GM12878 (cell line): ENCODE data around the gene CLDN14. TPM values are rescaled to one million over a fixed set of nuclear protein-coding genes. Genes with fewer than 3 reads are reported as not detected.
A peak's percentile ranks its signal among the peaks of the same experiment; 100 is the strongest.

Experiments
- ATF7 ChIP-seq: fragments of 450-650 bp; IDR thresholded peaks from 2 replicates; pipeline ENCODE4 v1.6.1; 2016; ENCODE audit warnings: low read depth, mild to moderate bottlenecking
- CHD2 ChIP-seq: IDR thresholded peaks from 2 replicates; pipeline ENCODE4 v1.6.1; 2011; ENCODE audit warnings: low read depth, low read length, improper control_type of control experiment, borderline replicate concordance
- EP300 ChIP-seq, 2 experiments: fragments of 150-350 bp in 1 of 2; IDR thresholded peaks; 2 replicates each; pipeline ENCODE4 v1.6.1; 2011 to 2012; ENCODE audit warnings: low read depth in 2 of 2, low read length in 2 of 2, borderline replicate concordance in 1 of 2, improper control_type of control experiment in 1 of 2, inconsistent platforms in 1 of 2; ENCODE audit not compliant: control insufficient read depth in 1 of 2
- ESRRA ChIP-seq: IDR thresholded peaks from 2 replicates; pipeline ENCODE4 v1.6.1; 2012; ENCODE audit warnings: mild to moderate bottlenecking, low read length, improper control_type of control experiment
- IKZF2 ChIP-seq, 2 experiments: fragments of 450-650 bp; IDR thresholded peaks; 2 replicates each; pipeline ENCODE4 v1.6.1; 2017; ENCODE audit warnings: mild to moderate bottlenecking in 2 of 2, moderate library complexity in 2 of 2
- KLF5 ChIP-seq: fragments of 450-650 bp; IDR thresholded peaks from 2 replicates; pipeline ENCODE4 v1.6.1; 2014; ENCODE audit warnings: mild to moderate bottlenecking; ENCODE audit not compliant: partially characterized antibody
- MYC ChIP-seq: IDR thresholded peaks from 2 replicates; pipeline ENCODE4 v1.6.1; 2011; ENCODE audit warnings: mild to moderate bottlenecking, low read length, moderate library complexity, inconsistent platforms; ENCODE audit not compliant: insufficient read depth, insufficient replicate concordance, insufficient read length, severe bottlenecking
- NKRF ChIP-seq: fragments of 450-650 bp; conservative IDR thresholded peaks from 2 replicates; pipeline ENCODE4 v1.6.1; 2017; ENCODE audit warnings: mild to moderate bottlenecking, moderate library complexity
- PKNOX1 ChIP-seq: fragments of 450-650 bp; IDR thresholded peaks from 2 replicates; pipeline ENCODE4 v1.6.1; 2016; ENCODE audit warnings: mild to moderate bottlenecking
- PML ChIP-seq: IDR thresholded peaks from 2 replicates; pipeline ENCODE4 v1.6.1; 2012; ENCODE audit warnings: low read length, inconsistent platforms
- RB1 ChIP-seq: fragments of 450-650 bp; formaldehyde crosslinking; IDR thresholded peaks from 2 replicates; pipeline ENCODE4 v1.6.1; 2017; ENCODE audit warnings: mild to moderate bottlenecking, borderline replicate concordance
- RCOR1 ChIP-seq: conservative IDR thresholded peaks from 2 replicates; pipeline ENCODE4 v1.6.1; 2012; ENCODE audit warnings: low read depth, low read length, improper control_type of control experiment
- RELB ChIP-seq: fragments of 450-650 bp; IDR thresholded peaks from 2 replicates; pipeline ENCODE4 v1.6.1; 2017; ENCODE audit warnings: low read depth, mild to moderate bottlenecking, moderate library complexity
- RUNX3 ChIP-seq: IDR thresholded peaks from 2 replicates; pipeline ENCODE4 v1.6.1; 2012; ENCODE audit warnings: low read length, inconsistent platforms
- SKIL ChIP-seq: fragments of 450-650 bp; IDR thresholded peaks from 2 replicates; pipeline ENCODE4 v1.6.1; 2017; ENCODE audit warnings: mild to moderate bottlenecking, low read depth, inconsistent platforms; ENCODE audit not compliant: poor library complexity, severe bottlenecking
- SREBF1 ChIP-seq: IDR thresholded peaks from 2 replicates; pipeline ENCODE4 v1.6.1; 2012; ENCODE audit warnings: mild to moderate bottlenecking, low read length
- ZBED1 ChIP-seq: IDR thresholded peaks from 2 replicates; pipeline ENCODE4 v1.6.1; 2016; ENCODE audit warnings: borderline replicate concordance
- ZNF592 ChIP-seq: fragments of 450-650 bp; IDR thresholded peaks from 2 replicates; pipeline ENCODE4 v1.6.1; 2017; ENCODE audit warnings: mild to moderate bottlenecking, moderate library complexity
- polyA plus RNA-seq, 11 experiments: library from polyadenylated mRNA; depleted of rRNA in 4 of 11; unstranded in 6 of 11; stranded (reverse) in 5 of 11; fragments of >200 nt; fragmentation: Nextera tagmentation in 4 of 11; fragmentation: Illumina TruSeq in 1 of 11; extraction: Ambion mirVana in 4 of 11; extraction: Trizol in 1 of 11; gene quantifications; 1 replicate in 1 of 11; 2 replicates in 10 of 11; pipeline versions ENCODE4 v1.2.1 to v1.2.3, GENCODE V29; 2011 to 2016; ENCODE audit warnings: inconsistent platforms in 2 of 11, missing spikeins in 2 of 11, low read depth in 1 of 11
- total RNA-seq, 4 experiments: library from RNA; depleted of rRNA in 3 of 4; stranded (reverse); fragments of >200 nt in 3 of 4; fragmentation: Illumina TruSeq in 1 of 4; extraction: Trizol in 1 of 4; gene quantifications; 2 replicates each; pipeline versions ENCODE4 v1.2.1 to v1.2.3, GENCODE V29; 2013 to 2021

The CLDN14 gene
- total and polyA plus RNA-seq, 10 of the 15 experiments (the other 5 are each of a cell fraction or from before 2014, with no cell fraction given) = 0.90 to 19.4 (median 6.6) TPM

- TF ChIP-seq RCOR1 (no peak), ATF7 (peak; percentile 50; the same call in 1 of the 2 replicates), CHD2 (0 out of 2 replicates have a peak, but pooled peaks have one; percentile 30), KLF5 (no peak), ZNF592 (no peak), RUNX3 (peak; percentile 41; the same call in 1 of the 2 replicates), NKRF (no peak), PML (no peak), RB1 (peak; percentile 98; the same call in 1 of the 2 replicates), EP300 (IDR thresholded peaks at IDR 0.05; ENCODE audit: borderline replicate concordance in 1 of 2, control insufficient read depth in 1 of 2, low read depth in 2 of 2, low read length in 2 of 2) (0 out of 4 replicates have a peak, but pooled peaks of 1 of the 2 experiments have one; percentile 33), ESRRA (no peak), SKIL (peak; percentile 15), IKZF2 (IDR thresholded peaks at IDR 0.05) (peak in 1 of 2 experiments; percentile 15; a peak in 1 of 4 replicates), ZBED1 (peak; percentile 50; the same call in 1 of the 2 replicates), PKNOX1 (peak; percentile 72), RELB (peak; percentile 52; the same call in 1 of the 2 replicates), MYC (no peak), SREBF1 (no peak)
These were observed 33.5 kb upstream of the CLDN14 start (continued) for GRCh38 chr21:36513430-36513829.
